Left lung (tissue), 14 donors: Measurements from ENCODE around the gene SLC35E2B. TPM values are rescaled to one million over a fixed set of nuclear protein-coding genes. Genes with fewer than 3 reads are reported as not detected.
A peak's percentile ranks its signal among the peaks of the same experiment; 100 is the strongest.
"Not testable (repeated sequence)": the region's sequence is repeated elsewhere in the genome, so short reads cannot be mapped to it uniquely, and the experiment has no call there.

Experiments used
- ATAC-seq: fragments of 200-7000 bp; cut with Tn5 transposase; one replicate; pipeline ENCODE4 v1.9.1; 2020; ENCODE audit warnings: moderate library complexity
- DNase-seq, 4 donors: peaks; one replicate each; pipeline ENCODE4 v3.0.0-alpha.2; 2013 to 2020
- H3K27ac ChIP-seq, 2 donors: fragments of 200-600 bp; sonication (generic) in 1 of 2; one replicate each; pipeline versions ENCODE4 v1.5.0 to v1.8.0; 2020 to 2021
- H3K27me3 ChIP-seq, 2 donors: fragments of 200-600 bp; sonication (generic) in 1 of 2; one replicate each; pipeline versions ENCODE4 v1.5.0 to v1.8.0; 2020 to 2021
- H3K36me3 ChIP-seq, 2 donors: fragments of 200-600 bp; sonication (generic) in 1 of 2; one replicate each; pipeline versions ENCODE4 v1.5.0 to v1.8.0; 2020 to 2021
- H3K4me1 ChIP-seq, 2 donors: fragments of 200-600 bp; one replicate each; pipeline ENCODE4 v1.8.0; 2021
- H3K4me3 ChIP-seq, 2 donors: fragments of 200-600 bp; sonication (generic) in 1 of 2; one replicate each; pipeline versions ENCODE4 v1.5.0 to v1.8.0; 2020 to 2021; ENCODE audit warnings: mild to moderate bottlenecking in 1 of 2
- H3K9me3 ChIP-seq, 2 donors: fragments of 200-600 bp; sonication (generic) in 1 of 2; one replicate each; pipeline versions ENCODE4 v1.5.0 to v1.8.0; 2020 to 2021
- intact Hi-C, 2 donors: fragments of 100-400 bp; cut with DNase I; formaldehyde crosslinking; loops; one replicate each; pipeline versions ENCODE4 v1.11.2 to v1.14.2; 2022
- long read RNA-seq, 12 donors: library from polyadenylated mRNA in 2 of 12; unstranded in 2 of 12; transcript quantifications; one replicate each; pipeline ENCODE4 v2.0.0 and lab custom pipeline, GENCODE V29; 2019 to 2026
- polyA plus RNA-seq, 6 donors: library from polyadenylated mRNA; unstranded; fragments of 120-200 nt; gene quantifications; one replicate each; pipeline ENCODE4 v1.2.1, GENCODE V29; 2013; ENCODE audit not compliant: insufficient read length in 6 of 6
- total RNA-seq, 2 donors: library from RNA; stranded (reverse); fragmentation: NEBNext Ultra II Directional; extraction: Animal tissue kit (Norgen Biotek cat#: 25700); gene quantifications; one replicate each; pipeline ENCODE4 v1.2.1, GENCODE V29; 2021
- TF ChIP-seq, protein P1 (sequence below), 2 donors: fragments of 200-600 bp; sonication (generic) in 1 of 2; IDR thresholded peaks; one replicate each; pipeline versions ENCODE4 v1.5.0 to v1.8.0; 2021; ENCODE audit warnings: antibody characterized with exemption in 2 of 2
- donor health status: DM: no; HTN: yes; CAD: no.
- donor health status: DM: no; HTN: no; CAD: no.

Gene SLC35E2B
- 10 to 100 TPM; 45.7 to 55.4 TPM for total RNA-seq
- 100 to 1,000 TPM in 1 of 6 donors, 10 to 100 TPM in 5; 74.1 to 109 (median 91.3) TPM for polyA plus RNA-seq
- long read RNA-seq, donor 1, full-length matches to known transcripts, result 14 of 41 reads
- long read RNA-seq, donor 1, partial matches to known transcripts, result 27 of 41 reads
- long read RNA-seq, donor 1, other reads (novel, unspliced or antisense), result 0 of 41 reads
- long read RNA-seq, donor 2, full-length matches to known transcripts, result 10 of 17 reads
- long read RNA-seq, donor 2, partial matches to known transcripts, result 0 of 17 reads
- long read RNA-seq, donor 2, other reads (novel, unspliced or antisense), result 7 of 17 reads
- long read RNA-seq, donor 3, full-length matches to known transcripts, result 6 of 16 reads
- long read RNA-seq, donor 3, partial matches to known transcripts, result 10 of 16 reads
- long read RNA-seq, donor 3, other reads (novel, unspliced or antisense), result 0 of 16 reads
- long read RNA-seq, donor 4, full-length matches to known transcripts, result 6 of 13 reads
- long read RNA-seq, donor 4, partial matches to known transcripts, result 1 of 13 reads
- long read RNA-seq, donor 4, other reads (novel, unspliced or antisense), result 6 of 13 reads
- long read RNA-seq, donor 5, full-length matches to known transcripts, result 10 of 83 reads
- long read RNA-seq, donor 5, partial matches to known transcripts, result 68 of 83 reads
- long read RNA-seq, donor 5, other reads (novel, unspliced or antisense), result 5 of 83 reads
- long read RNA-seq, donor 6, full-length matches to known transcripts, result 7 of 40 reads
- long read RNA-seq, donor 6, partial matches to known transcripts, result 33 of 40 reads
- long read RNA-seq, donor 6, other reads (novel, unspliced or antisense), result 0 of 40 reads
- long read RNA-seq, donor 7, full-length matches to known transcripts, result 3 of 41 reads
- long read RNA-seq, donor 7, partial matches to known transcripts, result 33 of 41 reads
- long read RNA-seq, donor 7, other reads (novel, unspliced or antisense), result 5 of 41 reads
- long read RNA-seq, donor 8, full-length matches to known transcripts, result 16 of 23 reads
- long read RNA-seq, donor 8, partial matches to known transcripts, result 7 of 23 reads
- long read RNA-seq, donor 8, other reads (novel, unspliced or antisense), result 0 of 23 reads
- long read RNA-seq, donor 9, result 0 reads
- long read RNA-seq, donor 10, partial matches to known transcripts, result 0 of 2 reads
- long read RNA-seq, donor 10, other reads (novel, unspliced or antisense), result 1 of 2 reads
- long read RNA-seq, donor 11, full-length matches to known transcripts, result 10 of 26 reads
- long read RNA-seq, donor 11, partial matches to known transcripts, result 6 of 26 reads
- long read RNA-seq, donor 11, other reads (novel, unspliced or antisense), result 10 of 26 reads
- long read RNA-seq, donor 12, full-length matches to known transcripts, result 11 of 18 reads
- long read RNA-seq, donor 12, partial matches to known transcripts, result 7 of 18 reads
- long read RNA-seq, donor 12, other reads (novel, unspliced or antisense), result 0 of 18 reads

GRCh38 chr1:1692714-1693647 lies at the start of gene SLC35E2B:
Gene SLC35E2B (minus strand): TSS chr1:1692795. CDS start chr1:1676699, 16,096 bp downstream.
- Histone ChIP-seq H3K4me3 (peak within 1 kb of the TSS; percentile 41 to 59), H3K27ac (peak within 1 kb of the TSS; percentile 92 to 97), H3K4me1 (peaks cover 0 to 10% of the 10 kb centered on the region in 2 donors)
- DNase-seq (peak; percentile 88 to 98 (median 94)), ATAC-seq (peak; percentile 92)
- intact Hi-C loops, H3K27me3 ChIP-seq, H3K9me3 ChIP-seq, H3K36me3 ChIP-seq: not testable (repeated sequence)

DNA sequence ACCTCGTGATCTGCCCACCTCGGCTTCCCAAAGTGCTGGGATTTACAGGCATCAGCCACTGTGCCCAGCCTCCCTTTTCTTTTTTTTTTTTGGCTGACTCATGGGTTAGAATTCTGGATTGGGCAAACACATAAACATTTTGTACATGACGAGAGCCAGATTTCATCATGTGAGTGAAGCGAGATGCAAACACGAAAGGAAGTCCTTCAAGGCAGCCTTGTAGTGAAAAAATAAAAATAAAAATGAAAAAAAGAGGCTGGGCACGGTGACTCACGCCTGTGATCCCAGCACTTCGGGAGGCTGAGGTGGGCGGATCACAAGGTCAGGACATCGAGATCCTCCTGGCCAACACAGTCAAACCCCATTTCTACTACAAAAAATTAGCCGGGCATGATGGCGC lies 48.4 kb upstream of the SLC35E2B start:
- H3K27me3 ChIP-seq, ATAC-seq, H3K4me3 ChIP-seq, H3K9me3 ChIP-seq, H3K4me1 ChIP-seq, H3K36me3 ChIP-seq, intact Hi-C loops: not testable (repeated sequence)
- H3K27ac ChIP-seq, result peak overlapping the region in 1 of 2 donors; percentile 30
- peak in 1 of 4 donors; percentile 41 for DNase-seq

DNA sequence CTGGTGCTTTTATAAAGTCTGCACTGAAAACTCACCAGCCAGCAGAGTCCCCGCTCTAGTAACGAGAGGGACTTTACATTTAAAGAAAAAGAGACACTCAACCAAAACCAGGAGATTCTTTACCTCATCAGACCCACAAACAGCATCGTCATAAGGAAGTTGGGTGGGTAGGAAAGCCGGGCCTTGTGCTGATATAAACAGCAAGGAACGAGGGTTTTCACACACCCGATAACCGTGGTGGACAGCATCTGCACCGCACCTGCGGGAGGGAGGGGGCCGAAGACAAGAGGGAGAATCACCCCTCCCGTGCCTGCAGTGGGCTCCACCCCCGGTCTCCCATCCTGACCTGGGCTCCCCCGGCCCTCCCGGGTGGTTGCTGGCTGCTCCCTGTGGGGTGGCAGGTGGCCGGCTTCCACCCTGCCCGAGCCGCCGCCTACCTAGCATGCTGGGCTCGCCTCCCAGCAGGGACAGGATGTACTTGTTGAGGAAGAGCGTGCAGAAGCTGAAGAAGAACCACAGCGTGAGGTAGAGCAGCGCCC lies 46.3 kb upstream of the SLC35E2B start:
- H3K4me1 ChIP-seq, ATAC-seq, H3K4me3 ChIP-seq, H3K27me3 ChIP-seq, H3K9me3 ChIP-seq, H3K27ac ChIP-seq, intact Hi-C loops, DNase-seq: not testable (repeated sequence)
- peaks cover 0 to 22% of the 10 kb centered on the region in 2 donors for H3K36me3 ChIP-seq

GRCh38 chr1:1737675-1738590 lies 45.3 kb upstream of the SLC35E2B start:
- H3K9me3 ChIP-seq, intact Hi-C loops, H3K4me1 ChIP-seq, H3K27ac ChIP-seq, H3K4me3 ChIP-seq, ATAC-seq, H3K27me3 ChIP-seq: not testable (repeated sequence)
- H3K36me3 ChIP-seq, result peaks cover 0 to 31% of the 10 kb centered on the region in 2 donors
- DNase-seq, result peak in 1 of 4 donors; percentile 70

- Histone ChIP-seq H3K36me3 (peaks cover 0 to 55% of the 10 kb centered on the region in 2 donors), H3K27ac (no peak overlapping the region), H3K4me3 (no peak overlapping the region), H3K4me1 (peaks cover 0 to 10% of the 10 kb centered on the region in 2 donors), H3K9me3 (no peaks in the 10 kb centered on the region), H3K27me3 (no peaks in the 10 kb centered on the region)
- DNase-seq (peak in 1 of 4 donors; percentile 66), ATAC-seq (no peak)
- TF ChIP-seq, protein P1, sequence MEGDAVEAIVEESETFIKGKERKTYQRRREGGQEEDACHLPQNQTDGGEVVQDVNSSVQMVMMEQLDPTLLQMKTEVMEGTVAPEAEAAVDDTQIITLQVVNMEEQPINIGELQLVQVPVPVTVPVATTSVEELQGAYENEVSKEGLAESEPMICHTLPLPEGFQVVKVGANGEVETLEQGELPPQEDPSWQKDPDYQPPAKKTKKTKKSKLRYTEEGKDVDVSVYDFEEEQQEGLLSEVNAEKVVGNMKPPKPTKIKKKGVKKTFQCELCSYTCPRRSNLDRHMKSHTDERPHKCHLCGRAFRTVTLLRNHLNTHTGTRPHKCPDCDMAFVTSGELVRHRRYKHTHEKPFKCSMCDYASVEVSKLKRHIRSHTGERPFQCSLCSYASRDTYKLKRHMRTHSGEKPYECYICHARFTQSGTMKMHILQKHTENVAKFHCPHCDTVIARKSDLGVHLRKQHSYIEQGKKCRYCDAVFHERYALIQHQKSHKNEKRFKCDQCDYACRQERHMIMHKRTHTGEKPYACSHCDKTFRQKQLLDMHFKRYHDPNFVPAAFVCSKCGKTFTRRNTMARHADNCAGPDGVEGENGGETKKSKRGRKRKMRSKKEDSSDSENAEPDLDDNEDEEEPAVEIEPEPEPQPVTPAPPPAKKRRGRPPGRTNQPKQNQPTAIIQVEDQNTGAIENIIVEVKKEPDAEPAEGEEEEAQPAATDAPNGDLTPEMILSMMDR (IDR thresholded peaks at IDR 0.05), result no peak
- intact Hi-C loops, result no loop called here
Measured at GRCh38 chr1:1732381-1732780, 39.8 kb upstream of the SLC35E2B start.
